Brain microvascular endothelial cell (primary cell): Measurements from ENCODE around the gene MORC2.

Experiments used
- DNase-seq: peaks from one replicate; pipeline ENCODE4 v3.0.0-alpha.2; 2020
- H3K27ac ChIP-seq: fragments of 250-450 bp; sonication (Bioruptor Pico); 2 replicates; pipeline ENCODE4 v1.5.1; 2020; ENCODE audit warnings: mild to moderate bottlenecking, moderate library complexity
- H3K27me3 ChIP-seq: fragments of 250-450 bp; sonication (Bioruptor Pico); replicated peaks from 2 replicates; pipeline ENCODE4 v1.5.1; 2020; ENCODE audit warnings: mild to moderate bottlenecking
- H3K36me3 ChIP-seq: fragments of 250-450 bp; sonication (Bioruptor Pico); replicated peaks from 2 replicates; pipeline ENCODE4 v1.5.1; 2020; ENCODE audit warnings: mild to moderate bottlenecking
- H3K4me3 ChIP-seq: 2 replicates; pipeline ENCODE4 v1.5.1; 2011; ENCODE audit warnings: low read depth, mild to moderate bottlenecking, control low read depth, low read length, moderate library complexity
- CTCF ChIP-seq: IDR thresholded peaks from 2 replicates; pipeline ENCODE4 v1.5.1; 2011; ENCODE audit warnings: low read depth, mild to moderate bottlenecking, moderate library complexity, low read length, control low read depth, inconsistent platforms; ENCODE audit errors: missing control alignments
- in situ Hi-C: cut with HindIII; loops from 2 replicates; pipeline ENCODE4 v1.10.0; 2017; ENCODE audit warnings: low sequenced_read_pairs, low pct_ligation_motif_present

MORC2 gene

GRCh38 chr22:30944986-30945385, 23.6 kb downstream of the MORC2 start:
- Histone ChIP-seq H3K4me3 (no peak overlapping the region), H3K36me3 (peaks cover 88% of the 10 kb centered on the region), H3K27me3 (no peaks in the 10 kb centered on the region), H3K27ac (no peak overlapping the region)
- DNase-seq: no peak
- no peak for TF ChIP-seq CTCF
- in situ Hi-C loops: no loop called here

GRCh38 chr22:30943368-30943767, 25.2 kb downstream of the MORC2 start:
- H3K27me3 ChIP-seq: no peaks in the 10 kb centered on the region
- in situ Hi-C loops: no loop called here
- peaks cover 88% of the 10 kb centered on the region for H3K36me3 ChIP-seq
- no peak for DNase-seq
- H3K27ac ChIP-seq: no peak overlapping the region
- no peak overlapping the region for H3K4me3 ChIP-seq
- TF ChIP-seq CTCF: no peak

GRCh38 chr22:30941363-30941740, 27.2 kb downstream of the MORC2 start:
- H3K27me3 ChIP-seq: no peaks in the 10 kb centered on the region
- H3K27ac ChIP-seq: no peak overlapping the region
- no peak for TF ChIP-seq CTCF
- peaks cover 90% of the 10 kb centered on the region for H3K36me3 ChIP-seq
- no peak overlapping the region for H3K4me3 ChIP-seq
- in situ Hi-C loops: no loop called here
- DNase-seq: no peak

GRCh38 chr22:30940685-30941362, 27.8 kb downstream of the MORC2 start:
- in situ Hi-C loops: no loop called here
- Histone ChIP-seq H3K27me3 (no peaks in the 10 kb centered on the region), H3K36me3 (peaks cover 90% of the 10 kb centered on the region), H3K4me3 (no peak overlapping the region), H3K27ac (no peak overlapping the region)
- TF ChIP-seq CTCF: no peak
- no peak for DNase-seq

GRCh38 chr22:30934053-30934452, 34.5 kb downstream of the MORC2 start:
- no peak overlapping the region for H3K4me3 ChIP-seq
- in situ Hi-C loops: no loop called here
- H3K27ac ChIP-seq: no peak overlapping the region
- TF ChIP-seq CTCF: no peak
- peaks cover 87% of the 10 kb centered on the region for H3K36me3 ChIP-seq
- DNase-seq: no peak
- no peaks in the 10 kb centered on the region for H3K27me3 ChIP-seq

GRCh38 chr22:30933457-30933856, 35.1 kb downstream of the MORC2 start:
- Histone ChIP-seq H3K27ac (no peak overlapping the region), H3K36me3 (peaks cover 88% of the 10 kb centered on the region), H3K27me3 (no peaks in the 10 kb centered on the region), H3K4me3 (no peak overlapping the region)
- no peak for DNase-seq
- in situ Hi-C loops: no loop called here
- no peak for TF ChIP-seq CTCF
